HUES64 (cell line): Measurements from ENCODE around the gene RARS1.

Source experiments
- H3K27ac ChIP-seq: 2 replicates; pipeline ENCODE4 v1.7.0; 2013; ENCODE audit warnings: low read depth, low read length, inconsistent platforms
- H3K27me3 ChIP-seq: 2 replicates; pipeline ENCODE4 v1.6.1; 2013; ENCODE audit warnings: mild to moderate bottlenecking, low read length; ENCODE audit not compliant: insufficient read depth
- H3K36me3 ChIP-seq: 2 replicates; pipeline ENCODE4 v1.6.1; 2013; ENCODE audit warnings: mild to moderate bottlenecking, low read length; ENCODE audit not compliant: insufficient read depth
- H3K4me1 ChIP-seq: 2 replicates; pipeline ENCODE4 v1.6.1; 2013; ENCODE audit warnings: mild to moderate bottlenecking, low read length, moderate library complexity; ENCODE audit not compliant: insufficient read depth
- H3K4me3 ChIP-seq: 2 replicates; pipeline ENCODE4 v1.5.1; 2013; ENCODE audit warnings: mild to moderate bottlenecking, low read length, moderate library complexity
- H3K9ac ChIP-seq: 2 replicates; pipeline ENCODE4 v1.6.1; 2013; ENCODE audit warnings: mild to moderate bottlenecking, low read depth, low read length
- H3K9me3 ChIP-seq: 2 replicates; pipeline ENCODE4 v1.6.1; 2013; ENCODE audit warnings: low read depth, low read length; ENCODE audit not compliant: insufficient read depth
- WGBS: fragments of 150-250, 120-280 bp; methylation state at CpG from one replicate; pipeline ENCODE4 v1.1.7; 2013; ENCODE audit warnings: missing lambda C conversion rate; 5-methylcytosine and 5-hydroxymethylcytosine counted together

RARS1 gene

GRCh38 chr5:168481330-168481788, 4.9 kb upstream of the RARS1 start:
- no peak overlapping the region for H3K27ac ChIP-seq
- 72% methylated on average over 4 of the region's 4 CpGs for WGBS
- no peak overlapping the region for H3K9ac ChIP-seq
- H3K36me3 ChIP-seq = no peaks in the 10 kb centered on the region
- H3K4me3 ChIP-seq = no peak overlapping the region
- H3K27me3 ChIP-seq = no peaks in the 10 kb centered on the region; the same call in 1 of the 2 replicates
- H3K4me1 ChIP-seq = no peaks in the 10 kb centered on the region
- no peaks in the 10 kb centered on the region for H3K9me3 ChIP-seq

GRCh38 chr5:168482361-168482760, 3.9 kb upstream of the RARS1 start:
- Histone ChIP-seq H3K27me3 (no peaks in the 10 kb centered on the region; the same call in 1 of the 2 replicates), H3K9ac (no peak overlapping the region), H3K4me3 (no peak overlapping the region), H3K4me1 (0 out of 2 replicates have a peak, but pooled peaks cover 2% of the 10 kb centered on the region), H3K27ac (no peak overlapping the region), H3K36me3 (no peaks in the 10 kb centered on the region), H3K9me3 (no peaks in the 10 kb centered on the region)
- WGBS = 87% methylated on average over 5 of the region's 5 CpGs

- Histone ChIP-seq H3K9ac (no peak overlapping the region), H3K4me3 (no peak overlapping the region), H3K27me3 (no peaks in the 10 kb centered on the region), H3K4me1 (0 out of 2 replicates have a peak, but pooled peaks cover 4% of the 10 kb centered on the region), H3K9me3 (no peaks in the 10 kb centered on the region), H3K27ac (no peak overlapping the region), H3K36me3 (peaks cover 65% of the 10 kb centered on the region)
- WGBS = 96% methylated on average over 3 of the region's 3 CpGs
Measured at GRCh38 chr5:168489059-168489458, 2.8 kb downstream of the RARS1 start.

GRCh38 chr5:168494057-168494555, 7.8 kb downstream of the RARS1 start:
- Histone ChIP-seq H3K9me3 (no peaks in the 10 kb centered on the region), H3K9ac (no peak overlapping the region), H3K4me1 (no peaks in the 10 kb centered on the region), H3K27ac (no peak overlapping the region), H3K36me3 (peaks cover 99% of the 10 kb centered on the region), H3K27me3 (no peaks in the 10 kb centered on the region), H3K4me3 (no peak overlapping the region)
- WGBS = 94% methylated on average over 4 of the region's 5 CpGs

- Histone ChIP-seq H3K9me3 (no peaks in the 10 kb centered on the region), H3K4me3 (no peak overlapping the region), H3K27me3 (no peaks in the 10 kb centered on the region), H3K9ac (no peak overlapping the region), H3K27ac (no peak overlapping the region), H3K36me3 (peaks cover 94% of the 10 kb centered on the region), H3K4me1 (no peaks in the 10 kb centered on the region)
- 95% methylated on average over 6 of the region's 7 CpGs for WGBS
Measured at GRCh38 chr5:168502563-168503237, 16.4 kb downstream of the RARS1 start.

- no peaks in the 10 kb centered on the region for H3K4me1 ChIP-seq
- WGBS = no CpG with 5 or more reads among the region's 2 CpGs
- H3K9ac ChIP-seq = no peak overlapping the region
Measured at GRCh38 chr5:168513861-168514428, 27.7 kb downstream of the RARS1 start.

GRCh38 chr5:168525856-168526255, 39.6 kb downstream of the RARS1 start:
- H3K4me1 ChIP-seq = no peaks in the 10 kb centered on the region
- no peaks in the 10 kb centered on the region for H3K36me3 ChIP-seq
- no peak overlapping the region for H3K4me3 ChIP-seq
- no peak overlapping the region for H3K9ac ChIP-seq
- H3K27ac ChIP-seq = no peak overlapping the region
- H3K27me3 ChIP-seq = peaks cover 24% of the 10 kb centered on the region
- WGBS = 75% methylated on average over 1 of the region's 2 CpGs
- H3K9me3 ChIP-seq = no peaks in the 10 kb centered on the region

More at GRCh38 chr5:168513861-168514428, 27.7 kb downstream of the RARS1 start:
- no peak overlapping the region for H3K27ac ChIP-seq
- H3K4me3 ChIP-seq = no peak overlapping the region
- no peaks in the 10 kb centered on the region for H3K9me3 ChIP-seq
- H3K27me3 ChIP-seq = no peaks in the 10 kb centered on the region
- H3K36me3 ChIP-seq = peaks cover 100% of the 10 kb centered on the region

GRCh38 chr5:168527756-168528295, 41.6 kb downstream of the RARS1 start:
- Histone ChIP-seq H3K36me3 (no peaks in the 10 kb centered on the region), H3K4me3 (no peak overlapping the region), H3K4me1 (peaks cover 8% of the 10 kb centered on the region), H3K9me3 (no peaks in the 10 kb centered on the region), H3K27me3 (peaks cover 24% of the 10 kb centered on the region), H3K9ac (no peak overlapping the region), H3K27ac (no peak overlapping the region)
- WGBS = 87% methylated on average over 4 of the region's 4 CpGs

- peaks cover 9% of the 10 kb centered on the region for H3K4me1 ChIP-seq
- no peak within 1 kb of the TSS; the same call in 1 of the 2 replicates for H3K27ac ChIP-seq
- H3K9me3 ChIP-seq = no peaks in the 10 kb centered on the region
- no peaks in the 10 kb centered on the region for H3K36me3 ChIP-seq
- peak within 1 kb of the TSS; percentile 54 for H3K4me3 ChIP-seq
- no peak within 1 kb of the TSS for H3K9ac ChIP-seq
- 12% methylated on average over 38 of the region's 38 CpGs for WGBS
- peaks cover 24% of the 10 kb centered on the region for H3K27me3 ChIP-seq
Measured at GRCh38 chr5:168528521-168529373, 42.5 kb downstream of the RARS1 start, which contains the start of gene FBLL1. TSS of gene FBLL1 (plus strand) at chr5:168529305. CDS start at chr5:168529505, 200 bp downstream.

GRCh38 chr5:168529374-168530234, 43.3 kb downstream of the RARS1 start:
- no peaks in the 10 kb centered on the region for H3K9me3 ChIP-seq
- H3K27me3 ChIP-seq = peaks cover 24% of the 10 kb centered on the region
- no peaks in the 10 kb centered on the region for H3K36me3 ChIP-seq
- H3K4me3 ChIP-seq = peak overlapping the region; percentile 54
- 24% methylated on average over 125 of the region's 125 CpGs for WGBS
- H3K9ac ChIP-seq = no peak overlapping the region
- H3K4me1 ChIP-seq = peaks cover 9% of the 10 kb centered on the region
- no peak overlapping the region for H3K27ac ChIP-seq
